Measurements from ENCODE around the gene CD36.

The CD36 gene

GRCh38 chr7:80629023-80629422 lies 9.4 kb upstream of the CD36 start:
- no peak for DNase-seq

- DNase-seq, result no peak
Measured at GRCh38 chr7:80630608-80631405, 7.6 kb upstream of the CD36 start.

GRCh38 chr7:80631421-80631820 lies 7.0 kb upstream of the CD36 start:
- DNase-seq, result no peak

GRCh38 chr7:80632139-80632538 lies 6.3 kb upstream of the CD36 start:
- DNase-seq, result no peak

- DNase-seq, result no peak
Measured at GRCh38 chr7:80632819-80633218, 5.6 kb upstream of the CD36 start.

- DNase-seq, result no peak
Measured at GRCh38 chr7:80634505-80634904, 3.9 kb upstream of the CD36 start.

- no peak for DNase-seq
Measured at GRCh38 chr7:80635533-80635932, 2.9 kb upstream of the CD36 start.

GRCh38 chr7:80635998-80636397 lies 2.4 kb upstream of the CD36 start:
- no peak for DNase-seq

GRCh38 chr7:80636709-80637108 lies 1.7 kb upstream of the CD36 start:
- DNase-seq, result no peak

- no peak for DNase-seq
Measured at GRCh38 chr7:80637454-80637853, 988 bp upstream of the CD36 start.

- no peak for DNase-seq
Measured at GRCh38 chr7:80639011-80639410, 569 bp downstream of the CD36 start.

- DNase-seq, result no peak
Measured at GRCh38 chr7:80640846-80641245, 2.4 kb downstream of the CD36 start.

GRCh38 chr7:80641548-80641947 lies 3.1 kb downstream of the CD36 start:
- no peak for DNase-seq

GRCh38 chr7:80642871-80643270 lies 4.4 kb downstream of the CD36 start:
- DNase-seq, result no peak

GRCh38 chr7:80643336-80643915 lies 5.0 kb downstream of the CD36 start:
- no peak for DNase-seq

- no peak for DNase-seq
Measured at GRCh38 chr7:80644054-80644453, 5.6 kb downstream of the CD36 start.

GRCh38 chr7:80646083-80646865 lies 7.8 kb downstream of the CD36 start:
- DNase-seq, result no peak

GRCh38 chr7:80647436-80647835 lies 9.0 kb downstream of the CD36 start:
- DNase-seq, result no peak

- DNase-seq, result no peak
Measured at GRCh38 chr7:80648031-80648600, 9.7 kb downstream of the CD36 start.

- no peak for DNase-seq
Measured at GRCh38 chr7:80649011-80649410, 10.6 kb downstream of the CD36 start.

- DNase-seq, result no peak
Measured at GRCh38 chr7:80650030-80650429, 11.6 kb downstream of the CD36 start.

- no peak for DNase-seq
Measured at GRCh38 chr7:80651471-80651870, 13.0 kb downstream of the CD36 start.

GRCh38 chr7:80653244-80653643 lies 14.8 kb downstream of the CD36 start:
- DNase-seq, result no peak

GRCh38 chr7:80654887-80655340 lies 16.5 kb downstream of the CD36 start:
- no peak for DNase-seq
